Effector memory CD8-positive, alpha-beta T cell (primary cell): ENCODE data around the gene ATP2A1.
A peak's percentile ranks its signal among the peaks of the same experiment; 100 is the strongest.
"Not testable (repeated sequence)": the region's sequence is repeated elsewhere in the genome, so short reads cannot be mapped to it uniquely, and the experiment has no call there.

Source experiments
- ATAC-seq: fragments of 150-1000 bp; cut with Tn5 transposase; replicated peaks from 2 replicates; pipeline ENCODE4 v1.10.0; 2021; ENCODE audit warnings: mild to moderate bottlenecking, moderate library complexity
- DNase-seq, 3 experiments: peaks; one replicate each; pipeline ENCODE4 v3.0.0; 2021
- H3K27ac Mint-ChIP-seq, 2 donors: one replicate each; pipeline ENCODE4 v1.8.0; 2022; ENCODE audit warnings: mild to moderate bottlenecking in 2 of 2, mixed read lengths in 2 of 2, moderate library complexity in 2 of 2
- H3K27me3 Mint-ChIP-seq, 2 donors: one replicate each; pipeline ENCODE4 v1.8.0; 2022; ENCODE audit warnings: mixed read lengths in 2 of 2
- H3K36me3 Mint-ChIP-seq: one replicate; pipeline ENCODE4 v1.8.0; 2022; ENCODE audit warnings: mild to moderate bottlenecking, moderate library complexity, mixed read lengths; ENCODE audit not compliant: insufficient read depth
- H3K4me1 Mint-ChIP-seq, 2 donors: one replicate each; pipeline ENCODE4 v1.8.0; 2022; ENCODE audit warnings: low read depth in 2 of 2, mixed read lengths in 2 of 2
- H3K4me3 Mint-ChIP-seq, 2 donors: one replicate each; pipeline ENCODE4 v1.8.0; 2022; ENCODE audit warnings: mild to moderate bottlenecking in 2 of 2, mixed read lengths in 2 of 2, moderate library complexity in 2 of 2
- H3K9me3 Mint-ChIP-seq, 2 donors: one replicate each; pipeline ENCODE4 v1.8.0; 2022; ENCODE audit warnings: mixed read lengths in 2 of 2

Gene ATP2A1

DNA sequence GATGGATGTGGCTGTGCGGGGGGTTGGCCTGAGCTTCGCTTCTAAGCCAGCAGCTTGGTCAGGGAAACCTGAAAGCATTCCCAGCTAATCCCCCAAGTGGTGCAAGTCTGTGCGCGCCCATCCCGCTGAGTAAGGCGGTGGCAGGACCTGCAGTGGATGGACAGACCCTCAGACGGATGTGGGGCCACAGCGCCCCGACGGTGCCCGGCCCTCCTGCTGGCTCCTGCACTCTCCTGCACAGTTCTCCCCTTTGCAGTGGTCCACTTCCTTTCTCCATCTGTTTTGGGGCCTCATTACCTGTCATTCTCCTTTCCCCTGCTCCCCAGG, 2.3 kb downstream of the ATP2A1 start:
- H3K9me3 Mint-ChIP-seq = no peaks in the 10 kb centered on the region
- no peak for ATAC-seq
- peak overlapping the region; percentile 86 to 90 for H3K4me3 Mint-ChIP-seq
- no peak overlapping the region for H3K27ac Mint-ChIP-seq
- H3K36me3 Mint-ChIP-seq = no peaks in the 10 kb centered on the region
- H3K27me3 Mint-ChIP-seq = peaks cover 0 to 17% of the 10 kb centered on the region in 2 donors
- peaks cover 12% of the 10 kb centered on the region in 2 donors for H3K4me1 Mint-ChIP-seq
- no peak for DNase-seq

DNA sequence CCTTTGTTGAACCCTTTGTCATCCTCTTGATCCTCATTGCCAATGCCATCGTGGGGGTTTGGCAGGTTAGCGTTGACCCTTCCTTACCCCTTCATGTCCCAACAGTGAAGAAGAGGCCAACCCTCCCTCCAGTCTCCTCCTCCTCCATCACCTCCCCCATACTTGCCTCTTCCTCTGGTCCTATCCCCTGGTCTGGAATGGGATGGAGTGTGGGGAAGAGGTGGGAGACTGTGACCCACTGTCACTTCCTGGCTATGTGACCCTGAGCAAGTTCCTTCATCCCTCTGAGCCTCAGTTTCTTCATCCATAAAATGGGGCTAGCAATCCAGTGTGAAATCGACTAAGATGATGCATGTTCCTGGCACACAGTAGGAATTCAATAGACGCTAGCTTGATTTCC, 2.7 kb downstream of the ATP2A1 start:
- Mint-ChIP-seq H3K27ac (no peak overlapping the region), H3K27me3 (peaks cover 0 to 17% of the 10 kb centered on the region in 2 donors), H3K4me1 (peaks cover 12% of the 10 kb centered on the region in 2 donors), H3K4me3 (peak overlapping the region; percentile 86 to 90), H3K36me3 (no peaks in the 10 kb centered on the region), H3K9me3 (no peaks in the 10 kb centered on the region)
- DNase-seq (no peak), ATAC-seq (no peak)

GRCh38 chr16:28881565-28881964, 3.3 kb downstream of the ATP2A1 start:
- H3K36me3 Mint-ChIP-seq, H3K9me3 Mint-ChIP-seq, ATAC-seq, DNase-seq, H3K27ac Mint-ChIP-seq: not testable (repeated sequence)
- Mint-ChIP-seq H3K4me1 (peaks cover 12% of the 10 kb centered on the region in 2 donors), H3K4me3 (peak overlapping the region; percentile 86 to 90), H3K27me3 (peaks cover 0 to 17% of the 10 kb centered on the region in 2 donors)

GRCh38 chr16:28882551-28883160, 4.4 kb downstream of the ATP2A1 start:
- Mint-ChIP-seq H3K4me1 (peaks cover 12% of the 10 kb centered on the region in 2 donors), H3K36me3 (no peaks in the 10 kb centered on the region), H3K27ac (no peak overlapping the region), H3K27me3 (peaks cover 0 to 17% of the 10 kb centered on the region in 2 donors), H3K4me3 (no peak overlapping the region), H3K9me3 (no peaks in the 10 kb centered on the region)
- ATAC-seq = no peak
- no peak for DNase-seq

DNA sequence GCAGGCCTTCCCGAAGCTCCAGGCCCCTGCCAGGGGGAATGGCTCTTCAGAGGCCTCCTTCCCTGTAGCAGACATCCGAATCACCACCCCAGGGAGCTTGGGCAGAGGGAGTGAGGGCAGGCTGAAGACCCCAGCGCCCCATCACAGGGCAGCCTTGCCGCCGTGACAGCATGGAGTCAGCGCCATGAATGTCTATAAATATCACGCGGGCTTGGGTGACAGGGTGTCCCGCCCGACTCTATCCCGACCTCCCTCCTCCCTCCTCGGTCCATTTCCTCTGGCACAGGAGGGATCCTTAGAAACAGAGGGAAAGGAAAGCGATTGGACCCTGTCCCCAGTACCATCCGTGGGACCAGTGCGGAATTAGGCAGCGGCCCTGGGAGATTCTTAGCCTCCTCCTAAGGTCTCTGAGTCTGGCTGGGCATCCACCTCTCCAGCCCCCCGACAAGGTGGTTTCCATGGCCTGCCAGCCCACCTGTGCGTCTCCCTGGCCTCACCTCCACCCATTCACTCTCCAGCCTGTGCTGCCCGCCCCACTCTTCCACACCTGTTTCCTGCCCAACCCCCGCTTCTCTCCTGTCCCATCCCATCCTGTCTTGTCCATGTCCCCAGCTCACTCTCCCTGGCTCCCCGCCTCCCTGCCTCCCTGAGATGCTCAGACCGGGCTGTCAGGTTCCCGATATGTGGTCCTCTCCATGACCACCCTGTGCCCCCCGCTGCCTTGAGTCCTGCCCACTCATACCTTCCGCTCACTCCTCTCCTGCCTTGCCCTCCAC, 5.1 kb downstream of the ATP2A1 start:
- Mint-ChIP-seq H3K36me3 (no peaks in the 10 kb centered on the region), H3K4me3 (no peak overlapping the region), H3K4me1 (peaks cover 12% of the 10 kb centered on the region in 2 donors), H3K27ac (no peak overlapping the region), H3K9me3 (no peaks in the 10 kb centered on the region), H3K27me3 (peaks cover 0 to 17% of the 10 kb centered on the region in 2 donors)
- no peak for ATAC-seq
- no peak for DNase-seq

DNA sequence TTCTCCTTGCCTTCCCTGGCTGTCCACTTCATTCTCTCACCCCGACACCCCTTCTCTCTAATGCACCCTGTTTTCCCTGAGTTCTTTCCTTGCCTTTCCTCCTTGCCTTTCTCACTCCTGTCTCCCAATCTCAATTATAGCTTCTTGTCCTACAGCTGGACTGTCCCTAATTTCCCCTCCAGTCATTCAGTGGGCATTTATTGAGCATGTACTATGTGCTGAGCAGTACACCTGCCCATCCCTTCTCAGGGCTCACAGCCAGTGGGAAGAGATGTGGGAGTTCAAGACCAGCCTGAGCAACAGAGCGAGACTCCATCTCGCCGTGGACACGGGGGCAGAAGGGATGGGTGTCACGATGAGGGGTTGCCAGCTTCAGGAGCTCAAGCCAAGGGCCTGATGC, 5.8 kb downstream of the ATP2A1 start:
- peaks cover 11 to 12% of the 10 kb centered on the region in 2 donors for H3K4me1 Mint-ChIP-seq
- H3K9me3 Mint-ChIP-seq = no peaks in the 10 kb centered on the region
- H3K27me3 Mint-ChIP-seq = peaks cover 0 to 17% of the 10 kb centered on the region in 2 donors
- DNase-seq (no peak), ATAC-seq (no peak)
- H3K36me3 Mint-ChIP-seq = no peaks in the 10 kb centered on the region
- H3K4me3 Mint-ChIP-seq = no peak overlapping the region
- H3K27ac Mint-ChIP-seq = no peak overlapping the region

GRCh38 chr16:28886945-28887344, 8.7 kb downstream of the ATP2A1 start:
- H3K4me1 Mint-ChIP-seq = no peaks in the 10 kb centered on the region
- H3K27ac Mint-ChIP-seq = no peak overlapping the region
- no peaks in the 10 kb centered on the region for H3K36me3 Mint-ChIP-seq
- no peaks in the 10 kb centered on the region for H3K9me3 Mint-ChIP-seq
- DNase-seq = no peak
- no peak overlapping the region for H3K4me3 Mint-ChIP-seq
- no peak for ATAC-seq
- H3K27me3 Mint-ChIP-seq = peaks cover 0 to 11% of the 10 kb centered on the region in 2 donors

DNA sequence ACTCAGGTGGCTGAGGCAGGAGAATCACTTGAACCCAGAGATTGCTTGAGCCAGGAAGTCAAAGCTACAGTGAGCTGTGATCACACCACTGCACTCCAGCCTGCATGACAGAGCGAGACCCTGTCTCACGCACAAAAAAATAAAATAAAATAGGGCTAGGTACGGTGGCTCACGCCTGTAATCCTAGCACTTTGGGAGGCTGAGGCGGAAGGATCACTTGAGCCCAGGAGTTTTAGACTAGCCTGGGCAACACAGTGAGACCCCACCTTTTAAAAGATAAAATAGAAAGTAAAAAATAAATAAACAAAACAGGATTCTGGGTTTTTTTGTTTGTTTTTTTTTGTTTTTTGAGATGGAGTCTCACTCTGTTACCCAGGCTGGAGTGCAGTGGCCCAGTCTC, 12.1 kb downstream of the ATP2A1 start:
- not testable (repeated sequence) for H3K4me1 Mint-ChIP-seq, ATAC-seq, DNase-seq, H3K4me3 Mint-ChIP-seq, H3K36me3 Mint-ChIP-seq, H3K27me3 Mint-ChIP-seq, H3K27ac Mint-ChIP-seq, H3K9me3 Mint-ChIP-seq

- no peaks in the 10 kb centered on the region for H3K4me1 Mint-ChIP-seq
- peak overlapping the region in 1 of 2 donors; percentile 23 for H3K27ac Mint-ChIP-seq
- no peak overlapping the region for H3K4me3 Mint-ChIP-seq
- no peaks in the 10 kb centered on the region for H3K9me3 Mint-ChIP-seq
- H3K27me3 Mint-ChIP-seq = no peaks in the 10 kb centered on the region
- ATAC-seq (no peak), DNase-seq (no peak)
- H3K36me3 Mint-ChIP-seq = no peaks in the 10 kb centered on the region
These were observed 13.9 kb downstream of the ATP2A1 start for GRCh38 chr16:28891964-28892890.

- Mint-ChIP-seq H3K4me3 (no peak overlapping the region), H3K4me1 (no peaks in the 10 kb centered on the region), H3K27me3 (no peaks in the 10 kb centered on the region), H3K27ac (no peak overlapping the region), H3K36me3 (no peaks in the 10 kb centered on the region), H3K9me3 (no peaks in the 10 kb centered on the region)
- DNase-seq = no peak
- ATAC-seq = no peak
These were observed 15.0 kb downstream of the ATP2A1 start for GRCh38 chr16:28893291-28893690.

DNA sequence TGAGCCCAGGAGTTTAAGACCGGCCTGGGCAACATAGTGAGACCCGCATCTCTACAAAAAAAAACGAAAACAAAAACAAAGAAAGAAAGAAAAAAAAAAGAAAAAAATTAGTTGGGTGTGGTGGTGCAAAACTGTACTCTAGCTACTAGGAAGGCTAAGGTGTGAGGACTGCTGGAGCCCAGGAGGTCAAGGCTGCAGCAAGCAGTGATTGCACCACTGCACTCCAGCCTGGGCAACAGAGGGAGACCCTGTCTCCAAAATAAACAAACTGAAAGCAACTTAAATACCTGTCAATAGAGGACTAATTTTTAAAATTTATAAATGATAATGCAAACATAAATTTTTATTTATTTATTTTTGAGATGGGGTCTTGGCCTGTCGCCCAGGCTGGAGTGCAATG, 17.3 kb downstream of the ATP2A1 start:
- no peak overlapping the region for H3K27ac Mint-ChIP-seq
- H3K36me3 Mint-ChIP-seq = no peaks in the 10 kb centered on the region
- H3K4me1 Mint-ChIP-seq = no peaks in the 10 kb centered on the region
- no peak overlapping the region for H3K4me3 Mint-ChIP-seq
- ATAC-seq (no peak), DNase-seq (no peak)
- H3K9me3 Mint-ChIP-seq = no peaks in the 10 kb centered on the region
- no peaks in the 10 kb centered on the region for H3K27me3 Mint-ChIP-seq

DNA sequence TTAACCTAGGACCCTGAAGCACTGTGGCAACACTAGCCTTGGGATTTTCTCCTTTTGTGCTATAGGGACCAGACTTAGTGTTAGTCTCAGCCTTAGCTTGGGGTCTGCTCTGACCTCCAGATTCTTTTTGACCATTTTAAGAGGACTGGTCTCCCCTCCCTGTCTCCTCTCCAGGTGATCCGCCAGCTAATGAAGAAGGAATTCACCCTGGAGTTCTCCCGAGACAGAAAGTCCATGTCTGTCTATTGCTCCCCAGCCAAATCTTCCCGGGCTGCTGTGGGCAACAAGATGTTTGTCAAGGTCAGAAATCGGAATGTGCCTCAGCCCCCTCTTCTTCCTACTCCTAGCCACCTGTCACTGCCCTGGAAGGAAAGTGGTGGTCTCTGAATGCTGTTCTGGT, 19.5 kb downstream of the ATP2A1 start:
- Mint-ChIP-seq H3K27me3 (no peaks in the 10 kb centered on the region), H3K36me3 (no peaks in the 10 kb centered on the region), H3K4me3 (no peak overlapping the region), H3K9me3 (no peaks in the 10 kb centered on the region), H3K4me1 (no peaks in the 10 kb centered on the region), H3K27ac (peak overlapping the region in 1 of 2 donors; percentile 24)
- DNase-seq (no peak), ATAC-seq (no peak)

DNA sequence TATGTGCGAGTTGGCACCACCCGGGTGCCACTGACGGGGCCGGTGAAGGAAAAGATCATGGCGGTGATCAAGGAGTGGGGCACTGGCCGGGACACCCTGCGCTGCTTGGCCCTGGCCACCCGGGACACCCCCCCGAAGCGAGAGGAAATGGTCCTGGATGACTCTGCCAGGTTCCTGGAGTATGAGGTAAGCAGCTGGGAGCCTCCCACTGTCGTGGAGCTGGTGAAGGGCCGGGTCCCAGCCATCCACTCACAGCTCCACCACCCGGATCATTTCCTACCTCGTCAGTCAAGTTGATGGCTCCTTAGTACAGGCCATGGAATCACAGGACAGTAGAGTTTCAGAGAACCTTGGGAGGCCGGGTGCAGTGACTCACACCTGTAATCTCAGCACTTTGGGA, 20.0 kb downstream of the ATP2A1 start:
- H3K4me3 Mint-ChIP-seq = no peak overlapping the region
- no peaks in the 10 kb centered on the region for H3K27me3 Mint-ChIP-seq
- DNase-seq (no peak), ATAC-seq (no peak)
- H3K27ac Mint-ChIP-seq = peak overlapping the region in 1 of 2 donors; percentile 24
- no peaks in the 10 kb centered on the region for H3K9me3 Mint-ChIP-seq
- no peaks in the 10 kb centered on the region for H3K4me1 Mint-ChIP-seq
- H3K36me3 Mint-ChIP-seq = no peaks in the 10 kb centered on the region
